Lower leg skin (tissue), 3 donors: ENCODE measurements around the gene MYB.
"Not testable (repeated sequence)": the region's sequence is repeated elsewhere in the genome, so short reads cannot be mapped to it uniquely, and the experiment has no call there.

Experiments
- CTCF ChIP-seq, 3 donors: fragments of 450-650 bp; IDR thresholded peaks; one replicate each; pipeline ENCODE4 v1.5.1; 2016; ENCODE audit warnings: antibody characterized with exemption in 3 of 3, mild to moderate bottlenecking in 3 of 3, moderate library complexity in 2 of 3
- POLR2A ChIP-seq, 2 donors: fragments of 450-650 bp; IDR thresholded peaks; one replicate each; pipeline ENCODE4 v1.6.1; 2016 to 2017; ENCODE audit warnings: antibody characterized with exemption in 2 of 2, mild to moderate bottlenecking in 1 of 2, moderate library complexity in 1 of 2

- not testable (repeated sequence) for TF ChIP-seq CTCF, POLR2A (IDR thresholded peaks at IDR 0.05)
These were observed 30.6 kb upstream of the MYB start for GRCh38 chr6:135150481-135150880.
